GM21515 (cell line): ENCODE measurements around the gene KIFC3.

Source experiments
- ATAC-seq: cut with Tn5 transposase; IDR thresholded peaks from one replicate; pipeline ENCODE4 v1.9.1; 2021; ENCODE audit not compliant: unreplicated experiment

KIFC3 gene

DNA sequence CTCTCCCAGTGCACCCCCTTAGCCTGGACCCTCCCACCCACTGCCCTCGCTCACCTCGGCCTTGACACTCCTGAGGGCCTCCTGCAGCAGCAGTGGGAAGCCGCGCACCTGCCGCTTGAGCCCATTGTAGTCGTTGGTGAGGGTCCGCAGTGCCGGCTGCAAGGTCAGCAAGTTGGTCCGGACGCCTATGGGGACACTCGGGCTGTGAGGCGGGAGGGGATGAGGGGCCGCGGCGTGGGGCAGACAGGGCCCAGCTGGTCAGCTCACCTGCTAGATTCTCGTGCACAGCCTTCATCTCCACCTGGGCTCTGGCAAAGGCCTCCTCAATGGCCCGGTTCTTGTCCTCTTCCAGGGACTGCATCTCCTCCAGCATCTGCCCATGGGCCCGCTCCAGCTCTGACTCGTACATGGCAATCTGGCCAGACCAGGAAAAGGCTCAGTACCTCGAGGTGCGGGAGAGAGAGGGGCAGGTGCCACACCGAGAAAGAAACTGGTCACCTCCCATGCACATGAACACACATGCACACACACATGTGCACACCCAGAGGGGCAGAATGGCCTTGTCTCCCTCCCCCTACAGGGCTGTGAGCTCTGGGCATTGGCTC, 32.6 kb downstream of the KIFC3 start:
- ATAC-seq: no peak

DNA sequence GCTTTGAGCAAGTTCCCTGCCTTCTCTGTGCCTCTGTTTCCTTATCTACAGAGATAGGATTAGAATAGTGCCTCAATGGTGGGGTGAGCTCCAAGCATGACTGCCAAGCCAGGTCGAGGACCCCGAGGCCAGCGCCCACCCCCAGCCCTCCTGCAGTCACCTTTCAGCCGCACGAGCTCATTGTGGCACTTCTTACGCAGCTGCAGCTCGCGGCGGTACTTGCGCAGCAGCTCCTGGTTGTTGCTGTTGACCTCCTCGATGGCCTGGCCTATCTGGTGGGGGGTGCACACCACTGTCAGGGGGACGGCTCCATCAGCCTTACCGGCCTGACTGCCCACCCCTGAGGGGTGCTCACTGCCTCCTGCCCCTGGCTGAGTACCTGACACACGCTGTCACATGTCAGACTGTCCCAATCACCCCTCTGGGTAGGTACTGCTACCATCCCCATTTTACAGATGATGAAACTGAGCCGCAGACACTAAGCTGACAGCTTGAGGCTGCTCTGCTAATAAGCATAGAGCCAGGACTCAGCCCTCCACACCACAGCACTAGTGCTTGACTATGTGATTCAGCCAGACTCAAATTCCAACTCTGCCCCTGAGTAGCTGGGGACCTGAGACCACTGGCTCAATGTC, 35.5 kb downstream of the KIFC3 start:
- no peak for ATAC-seq

DNA sequence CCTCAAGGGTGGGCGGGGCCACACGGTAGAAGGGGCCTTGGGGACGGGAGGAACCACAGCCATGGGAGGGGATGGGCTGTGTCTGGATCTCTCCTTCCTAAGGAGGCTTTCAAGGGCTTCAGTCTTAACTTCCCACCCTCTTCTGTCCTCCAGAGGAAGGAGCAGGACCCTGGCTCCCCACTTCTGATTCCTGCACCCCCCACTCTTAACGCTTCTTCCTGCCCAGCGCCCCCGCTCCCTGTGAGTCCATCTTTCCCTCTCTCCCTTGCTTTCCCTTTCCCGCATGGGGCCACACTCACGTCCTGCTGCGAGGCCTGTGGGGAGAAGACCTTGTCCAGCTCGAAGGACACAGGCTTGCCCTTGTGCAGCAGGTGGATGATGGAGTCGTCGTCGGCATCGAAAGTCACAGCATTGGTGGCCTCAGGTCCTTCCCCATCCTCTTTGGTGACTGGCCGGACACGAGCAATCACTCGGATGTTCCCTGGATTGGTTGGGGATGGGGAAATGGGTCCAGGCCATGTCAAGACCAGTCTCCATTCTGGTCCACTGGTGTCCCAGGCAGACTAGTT, 37.0 kb downstream of the KIFC3 start:
- ATAC-seq: no peak

DNA sequence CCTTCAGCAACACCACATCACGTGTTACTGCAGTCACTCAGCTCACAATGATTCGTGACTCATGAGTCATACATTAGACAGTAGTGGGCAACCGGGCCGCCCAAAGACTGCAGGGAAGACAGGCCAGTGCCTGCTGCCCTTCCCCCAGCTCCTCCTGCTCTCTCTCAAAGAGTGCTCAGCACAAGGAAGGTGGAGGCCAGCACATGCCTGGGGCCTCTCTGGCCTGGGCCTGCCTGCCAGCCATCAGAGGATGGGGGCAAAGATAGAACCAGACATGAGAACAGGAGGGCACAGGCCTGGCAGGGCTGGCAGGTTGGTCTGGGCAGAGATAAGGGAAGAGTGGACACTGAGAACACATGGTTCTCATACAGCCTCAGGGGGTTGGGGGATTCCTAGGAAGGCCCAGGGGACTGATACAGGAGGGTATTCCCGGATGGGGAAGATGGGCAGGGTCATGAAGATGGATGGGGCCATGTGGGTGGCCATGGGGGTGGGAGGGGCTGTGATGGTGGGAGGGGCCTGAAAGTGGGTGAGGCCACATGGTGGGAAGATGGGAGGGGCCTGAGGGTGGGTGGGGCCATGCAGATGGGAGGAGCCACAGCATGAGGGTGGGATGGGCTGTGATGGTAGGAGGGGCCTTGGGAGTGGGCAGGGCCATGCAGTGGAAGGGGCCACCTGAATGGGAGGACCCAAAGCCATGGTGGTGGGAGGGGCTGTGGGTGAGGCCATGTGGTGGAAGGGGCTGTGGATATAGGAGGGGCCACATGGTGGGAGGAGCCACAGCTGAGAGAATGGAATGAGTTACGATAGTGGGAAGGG, 37.7 kb downstream of the KIFC3 start:
- ATAC-seq: no peak

DNA sequence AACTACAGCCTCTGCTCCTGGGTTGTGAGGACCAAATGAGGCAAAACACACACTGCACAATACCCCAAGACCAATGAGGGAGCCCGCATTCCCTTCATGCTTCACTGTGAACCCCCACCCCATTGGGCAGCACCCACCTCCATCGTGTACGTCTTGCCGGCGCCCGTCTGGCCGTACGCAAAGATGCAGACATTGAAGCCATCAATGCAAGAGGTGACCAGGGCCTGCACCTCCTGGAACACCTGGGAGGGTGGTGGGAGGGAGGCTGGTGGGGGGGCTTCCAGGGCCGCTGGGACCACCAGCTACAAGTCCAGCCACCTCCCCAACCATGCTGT, 38.3 kb downstream of the KIFC3 start:
- ATAC-seq: no peak

DNA sequence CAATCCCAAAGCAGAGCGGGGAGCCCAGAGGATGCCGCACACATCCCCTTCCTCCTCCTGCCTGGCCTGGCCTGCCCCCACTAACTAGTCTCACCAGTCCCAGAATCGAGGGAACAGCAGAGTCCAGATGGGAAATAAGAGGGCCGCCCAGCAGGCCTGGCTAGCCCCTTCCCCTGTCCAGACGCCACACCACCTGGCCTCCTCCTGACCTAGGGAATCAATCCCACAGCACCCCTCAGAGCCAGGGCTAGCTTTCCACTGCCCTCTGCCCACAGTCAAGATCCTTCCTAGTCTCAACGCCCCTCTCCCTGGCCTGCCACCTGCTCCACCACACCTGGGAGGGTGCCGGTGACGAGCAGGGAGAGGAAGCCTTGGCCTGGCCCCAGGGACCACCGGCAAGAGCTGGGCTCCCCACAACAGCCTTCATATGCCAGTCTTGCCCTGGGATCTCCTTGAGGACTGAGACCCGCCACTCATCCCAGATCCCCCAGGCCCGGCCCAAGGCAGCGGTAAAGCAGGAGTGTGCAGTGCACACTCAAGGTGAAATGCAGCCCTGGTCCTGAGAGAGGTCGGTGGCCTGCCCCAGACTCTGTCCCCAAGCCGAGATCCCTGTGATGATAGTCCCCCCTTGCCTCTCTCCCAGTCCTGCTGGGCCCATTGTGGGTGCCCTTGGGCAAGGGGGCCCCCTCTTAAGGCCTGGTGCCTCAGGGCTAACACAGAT, 38.8 kb downstream of the KIFC3 start:
- ATAC-seq: no peak

DNA sequence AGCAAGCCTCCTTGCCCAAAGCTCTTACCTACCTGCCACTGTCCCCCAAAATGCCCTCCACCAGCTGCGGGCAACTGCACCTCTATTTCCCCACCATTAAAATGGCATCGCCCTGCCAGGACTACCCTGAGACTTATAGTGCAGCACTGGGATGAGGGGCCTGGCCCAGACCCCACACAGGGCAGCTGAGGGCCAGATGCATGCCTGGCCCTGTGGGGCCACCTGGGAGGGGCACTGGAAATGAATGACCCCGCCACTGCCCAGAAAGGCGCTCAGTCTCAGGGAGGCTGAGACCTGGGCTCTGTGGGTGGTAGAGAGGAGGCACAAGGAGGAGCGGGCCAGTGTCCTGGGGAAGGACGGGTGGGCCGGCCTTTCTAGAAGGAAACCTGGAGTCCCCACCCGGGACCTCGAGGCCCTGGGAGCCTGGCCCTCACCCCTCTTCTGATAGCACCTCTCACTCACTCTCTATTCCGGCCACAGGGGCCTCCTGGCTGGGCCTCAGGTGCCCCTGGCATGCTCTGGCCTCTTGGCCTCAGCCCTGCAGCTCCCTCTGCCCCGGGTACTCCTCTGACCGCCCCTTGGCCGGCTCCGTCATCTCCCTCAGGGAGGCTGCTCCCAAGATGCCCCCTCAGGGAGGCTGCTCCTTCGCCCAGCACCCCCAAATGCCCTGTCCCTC, 39.8 kb downstream of the KIFC3 start:
- ATAC-seq: no peak

DNA sequence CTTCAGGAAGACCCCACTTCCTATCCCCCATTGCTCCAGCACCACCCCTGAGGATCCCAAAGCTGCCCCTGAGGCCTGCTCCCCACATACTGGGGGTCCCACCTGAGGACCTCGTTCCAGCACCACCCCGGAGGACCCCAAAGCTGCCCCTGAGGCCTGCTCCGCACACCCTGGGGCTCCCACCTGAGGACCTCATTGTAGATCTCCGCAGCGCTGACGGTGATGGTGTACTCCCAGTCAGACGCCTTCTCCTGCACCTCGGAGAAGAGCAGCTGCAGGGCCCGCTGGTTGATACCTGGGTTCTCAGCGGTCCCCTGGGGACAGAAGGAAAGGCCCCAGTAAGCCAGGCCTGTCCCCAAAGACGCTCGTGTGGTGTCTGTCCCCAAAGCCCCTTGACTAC, 40.3 kb downstream of the KIFC3 start:
- no peak for ATAC-seq

DNA sequence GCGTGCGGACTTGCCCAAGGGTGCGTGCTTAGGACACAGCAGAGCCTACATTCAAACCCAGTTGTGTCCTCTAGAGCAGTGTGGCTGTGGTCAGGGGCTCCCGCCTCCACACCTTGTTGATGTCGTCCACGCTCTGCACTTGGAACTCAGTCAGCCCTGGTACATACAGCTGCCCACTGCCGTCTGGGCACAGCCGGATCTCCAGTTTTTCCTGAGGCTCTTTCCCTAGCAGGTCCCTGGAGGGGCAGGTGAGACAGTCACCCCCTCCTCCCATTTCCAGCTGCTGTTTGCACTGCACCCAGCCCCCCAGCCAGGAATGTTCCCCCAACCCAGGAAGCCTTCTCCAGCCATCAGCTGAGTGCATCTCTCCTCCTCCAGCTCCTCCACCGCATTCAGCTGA, 41.0 kb downstream of the KIFC3 start:
- no peak for ATAC-seq

DNA sequence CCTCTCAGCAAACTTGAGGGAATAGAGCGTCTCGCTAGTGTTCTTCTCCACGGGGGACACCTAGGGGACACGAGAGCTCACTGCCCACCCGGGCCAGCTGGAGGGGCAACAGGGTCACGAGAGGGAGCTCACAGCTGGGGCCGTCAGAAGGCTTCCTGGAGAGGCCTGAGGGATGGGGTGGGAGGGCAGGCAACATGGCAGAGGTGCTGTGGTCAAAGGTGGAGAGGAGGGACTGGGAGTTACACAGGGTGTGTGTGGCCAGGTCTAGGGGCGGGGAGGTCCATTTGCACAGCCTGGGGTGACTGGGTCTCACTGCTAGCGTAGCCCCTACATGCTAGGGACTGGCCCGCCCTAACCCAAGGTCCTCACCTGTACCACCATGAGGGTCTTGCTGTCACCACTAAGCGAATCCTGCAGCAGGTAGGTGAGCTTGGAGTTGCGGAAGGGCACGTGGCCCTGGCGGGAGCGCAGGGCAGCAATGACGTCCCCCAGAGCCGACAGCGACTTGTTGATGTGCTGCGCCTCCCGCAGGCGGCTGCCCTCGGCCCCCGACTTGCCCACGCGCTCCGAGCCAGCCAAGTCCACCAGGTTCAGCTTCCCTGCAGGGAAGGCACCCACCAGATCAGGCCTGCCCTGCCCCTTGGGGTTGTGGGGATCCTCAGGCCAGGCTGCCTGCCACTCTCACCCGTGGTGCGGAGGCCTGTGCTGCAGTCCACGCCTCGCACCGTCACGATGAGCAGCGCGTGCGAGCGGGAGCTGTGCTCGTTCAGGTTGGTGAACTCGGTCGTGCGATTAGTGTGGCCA, 41.7 kb downstream of the KIFC3 start:
- no peak for ATAC-seq

DNA sequence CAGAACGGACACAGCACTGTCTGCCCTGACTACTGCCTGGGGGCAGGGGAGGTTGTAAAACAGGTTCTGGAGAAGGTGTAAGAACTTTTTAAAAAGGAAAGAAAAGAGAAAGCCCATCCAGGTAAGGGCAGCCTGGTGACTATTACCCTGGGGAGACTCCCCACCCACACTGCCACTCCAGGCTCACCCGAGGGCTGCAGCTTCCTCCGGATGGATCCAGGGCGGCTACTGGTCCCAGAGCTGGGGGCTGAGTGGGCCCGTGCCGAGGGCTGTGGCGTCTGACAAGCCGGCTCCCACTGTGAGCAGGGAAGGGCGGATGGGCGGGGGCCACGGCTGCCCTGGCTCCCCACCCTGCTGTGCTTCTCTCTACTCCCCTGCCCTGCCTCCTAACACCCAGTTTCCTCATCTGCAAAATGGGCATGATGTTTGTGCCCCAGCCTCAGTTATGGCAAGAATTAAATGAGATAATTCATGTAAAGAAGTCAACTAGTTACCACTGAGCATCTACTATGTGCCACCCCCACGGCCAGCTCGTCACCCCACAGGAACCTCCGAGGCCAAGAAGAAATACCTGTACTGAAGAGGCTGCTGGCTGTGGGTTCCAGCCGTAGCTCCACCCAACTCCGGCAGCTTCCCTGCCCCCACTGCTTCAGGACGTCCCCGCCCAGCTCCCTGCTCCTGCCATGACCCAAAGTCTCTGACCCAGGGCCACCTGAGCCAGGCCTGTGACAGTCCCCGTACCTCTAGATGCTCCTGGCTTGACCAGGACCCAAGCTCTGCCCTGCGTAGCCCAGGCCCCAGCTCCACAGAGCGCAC, 42.5 kb downstream of the KIFC3 start:
- no peak for ATAC-seq

DNA sequence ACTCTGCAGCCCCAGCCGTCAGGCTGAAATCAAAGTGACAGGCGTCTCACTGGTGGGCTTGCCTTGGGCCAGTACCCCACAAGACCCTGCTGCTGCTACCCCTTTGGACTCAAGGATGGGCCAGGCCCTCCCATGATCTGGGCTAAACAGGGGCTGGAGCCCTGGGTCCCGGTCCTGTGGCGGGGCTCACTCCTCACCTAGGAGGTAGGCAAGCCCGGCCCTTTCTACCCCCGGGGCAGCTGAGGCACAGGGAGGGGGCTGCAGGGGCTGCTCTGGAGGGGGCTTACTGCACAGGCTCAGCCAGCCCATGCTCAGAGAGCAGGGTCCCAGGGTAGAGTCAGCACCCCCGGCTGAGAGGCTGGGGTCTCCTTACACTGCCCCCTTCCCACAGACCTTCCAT, 43.2 kb downstream of the KIFC3 start:
- no peak for ATAC-seq

DNA sequence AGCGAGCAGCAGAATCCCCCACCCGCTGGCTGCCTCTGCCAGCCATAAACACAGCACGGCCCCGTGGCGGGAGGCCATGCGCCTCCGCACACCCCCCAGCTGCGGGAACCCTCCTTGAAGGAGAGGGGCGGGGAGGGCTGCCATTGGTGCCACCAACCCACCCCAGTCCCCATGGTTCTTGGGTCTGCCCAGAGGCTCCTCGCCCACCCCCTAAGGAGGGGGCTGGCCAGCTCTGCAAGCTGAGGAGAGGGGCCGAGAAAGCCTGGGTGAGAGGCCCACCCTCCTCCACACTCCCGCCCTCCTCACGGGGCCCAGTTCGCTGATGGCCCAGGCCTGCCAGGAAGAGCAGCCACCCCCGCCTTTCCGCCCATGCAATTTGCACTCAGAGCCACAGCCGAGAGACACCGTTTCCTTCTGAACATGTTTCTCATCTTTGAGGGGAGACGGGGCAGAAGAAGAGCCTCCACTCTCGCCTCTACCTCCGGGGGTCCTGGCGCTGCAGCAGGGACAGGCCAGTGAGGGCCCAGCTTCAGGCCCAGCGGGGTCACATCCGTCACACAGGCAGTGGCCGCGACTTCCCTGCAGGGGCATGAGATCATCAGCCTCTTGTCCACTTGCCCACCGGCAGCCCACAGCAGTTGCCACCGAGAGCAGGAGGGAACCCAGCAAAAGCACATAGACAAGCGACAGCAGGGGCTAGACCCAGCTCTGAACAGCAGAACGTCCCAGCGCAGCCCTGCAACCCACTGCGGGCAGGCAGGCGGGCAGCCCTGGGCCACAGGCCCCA, 43.8 kb downstream of the KIFC3 start:
- ATAC-seq: no peak

DNA sequence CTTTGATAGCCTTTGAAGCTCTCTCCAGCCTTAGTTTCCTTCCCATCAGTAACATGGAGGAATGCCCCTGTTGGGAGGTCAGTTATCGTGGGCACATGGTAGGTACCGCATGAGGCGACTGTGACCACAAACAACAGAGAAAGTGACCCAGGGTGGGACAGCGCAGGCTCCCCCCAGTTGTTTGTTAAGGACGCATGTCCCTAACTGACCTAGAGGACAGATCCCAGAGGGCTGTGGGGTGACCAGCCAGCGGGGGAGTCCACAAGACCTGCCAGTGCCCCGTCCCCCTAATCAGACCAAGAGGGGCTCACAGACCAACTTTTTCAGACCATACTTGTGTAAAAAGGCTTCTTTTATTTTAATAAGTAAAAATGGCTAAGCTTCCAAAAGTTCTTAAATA, 44.4 kb downstream of the KIFC3 start:
- no peak for ATAC-seq

DNA sequence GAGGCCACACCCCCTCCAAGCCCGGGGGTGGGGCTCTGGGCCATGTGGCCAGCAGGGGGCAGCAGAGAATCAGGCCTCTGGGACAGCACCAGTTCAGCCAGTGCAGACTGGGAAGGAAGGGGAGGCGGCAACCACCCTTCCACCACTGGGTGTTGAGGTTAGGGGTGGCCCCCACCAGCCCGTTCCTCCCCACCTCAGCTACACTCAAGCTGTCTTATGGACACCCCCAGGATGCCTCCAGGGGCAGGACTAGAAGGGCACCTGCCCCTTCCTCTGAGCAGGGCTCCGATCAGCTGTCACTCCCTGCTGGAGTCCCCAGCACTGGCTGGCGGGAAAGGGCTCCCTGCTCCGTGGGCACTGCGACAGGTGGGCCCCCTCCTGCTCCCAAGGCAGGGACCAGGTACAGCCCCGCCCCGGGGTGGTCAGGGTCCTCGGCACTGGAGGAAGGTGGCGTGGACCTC, 44.9 kb downstream of the KIFC3 start:
- peak; percentile 73 for ATAC-seq

DNA sequence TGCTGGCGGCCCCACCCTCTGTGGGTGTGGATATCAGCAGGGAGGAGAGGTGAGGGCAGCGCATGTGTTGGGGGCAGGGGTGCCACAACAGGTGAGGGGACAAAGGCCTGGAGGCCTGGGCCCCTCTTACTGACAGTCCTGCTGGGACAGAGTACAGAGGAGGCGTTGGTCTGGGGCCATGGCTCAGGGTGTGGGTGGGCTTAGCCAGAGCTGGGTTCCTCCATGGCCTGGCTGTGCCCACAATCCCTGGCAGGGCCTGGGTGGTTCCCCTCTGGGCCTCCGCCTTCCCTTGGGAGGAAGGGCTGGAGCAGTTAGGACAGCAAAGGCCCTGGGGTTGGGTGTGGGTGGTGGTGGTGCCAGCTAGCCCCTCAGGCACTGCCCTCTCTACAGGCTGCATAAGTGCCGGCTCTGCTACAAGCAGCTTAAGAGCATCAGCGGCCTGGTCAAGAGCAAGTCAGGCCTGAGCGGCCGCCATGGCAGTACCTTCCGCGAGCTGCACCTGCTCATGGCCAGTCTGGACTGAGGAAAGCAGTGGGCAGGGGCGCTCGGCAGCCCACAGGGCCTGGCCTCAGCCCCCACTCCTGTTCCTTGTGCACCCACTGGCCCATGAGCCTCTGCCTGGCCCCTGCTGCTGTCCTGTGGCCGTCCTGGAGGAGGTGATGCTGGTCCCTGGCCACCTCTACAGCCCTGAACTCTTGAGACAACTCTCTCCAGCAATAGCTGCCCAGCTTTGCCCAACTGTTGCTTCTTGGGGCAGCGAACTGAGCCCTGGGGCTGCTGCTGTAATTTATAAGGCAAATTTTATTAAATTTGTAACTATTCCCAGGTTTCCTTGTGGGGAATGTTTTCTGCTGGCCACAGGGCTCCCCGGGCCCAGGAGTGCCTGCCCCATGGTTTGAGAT, 45.6 kb downstream of the KIFC3 start:
- ATAC-seq: peak; percentile 8

DNA sequence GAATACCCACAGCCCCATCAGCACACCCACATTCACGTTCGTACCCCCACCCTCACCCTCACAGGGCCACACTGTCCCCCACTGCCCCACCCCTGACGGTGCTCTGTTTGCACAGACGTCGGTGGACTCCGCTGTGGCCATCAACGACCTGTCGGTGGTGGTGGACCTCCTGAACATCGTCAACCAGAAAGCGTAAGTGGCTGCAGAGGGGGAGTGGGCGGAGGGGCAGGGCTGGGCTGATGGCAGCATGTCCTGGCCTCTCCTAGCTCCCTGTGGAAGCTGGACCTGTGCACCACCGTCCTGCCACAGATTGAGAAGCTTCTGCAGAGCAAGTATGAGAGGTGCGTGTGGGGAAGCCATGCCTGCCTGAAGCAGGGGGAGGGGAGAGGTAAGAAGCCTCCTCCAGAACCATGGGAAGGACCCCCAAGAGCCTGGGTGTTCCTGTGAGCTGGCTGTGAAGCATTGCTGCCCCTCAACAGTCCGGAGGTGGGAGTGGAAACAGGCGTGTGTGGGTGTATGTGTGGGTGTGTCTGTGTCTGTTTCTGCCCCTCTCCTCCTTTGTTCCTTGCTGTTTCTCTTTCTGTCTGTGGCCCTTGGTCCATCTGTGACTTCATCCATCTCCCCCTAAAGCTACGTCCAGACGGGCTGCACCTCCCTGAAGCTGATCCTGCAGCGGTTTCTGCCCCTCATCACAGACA, 46.4 kb downstream of the KIFC3 start:
- no peak for ATAC-seq
